Endothelial cell (in vitro differentiated cells): ENCODE results near the gene VTI1A. TPM values are rescaled to one million over a fixed set of nuclear protein-coding genes. Genes with fewer than 3 reads are reported as not detected.

ENCODE experiments used
- DNase-seq: peaks from one replicate; pipeline ENCODE4 v3.0.0; 2021; ENCODE audit warnings: low spot score
- H3K27ac Mint-ChIP-seq: one replicate; pipeline ENCODE4 v1.8.0; 2021; ENCODE audit warnings: mixed read lengths, inconsistent platforms; ENCODE audit not compliant: unreplicated experiment
- H3K27me3 Mint-ChIP-seq: one replicate; pipeline ENCODE4 v1.8.0; 2021; ENCODE audit warnings: mild to moderate bottlenecking, moderate library complexity, mixed read lengths, inconsistent platforms; ENCODE audit not compliant: unreplicated experiment
- H3K36me3 Mint-ChIP-seq: one replicate; pipeline ENCODE4 v1.8.0; 2021; ENCODE audit warnings: mild to moderate bottlenecking, low read depth, mixed read lengths, inconsistent platforms; ENCODE audit not compliant: unreplicated experiment
- H3K4me1 Mint-ChIP-seq: one replicate; pipeline ENCODE4 v1.8.0; 2021; ENCODE audit warnings: mild to moderate bottlenecking, mixed read lengths, inconsistent platforms; ENCODE audit not compliant: unreplicated experiment
- H3K4me3 Mint-ChIP-seq: one replicate; pipeline ENCODE4 v1.8.0; 2021; ENCODE audit warnings: mild to moderate bottlenecking, mixed read lengths, inconsistent platforms; ENCODE audit not compliant: unreplicated experiment
- H3K9me3 Mint-ChIP-seq: one replicate; pipeline ENCODE4 v1.8.0; 2021; ENCODE audit warnings: mixed read lengths, inconsistent platforms; ENCODE audit not compliant: unreplicated experiment
- CTCF ChIP-seq: fragments of 200-600 bp; sonication (generic); IDR thresholded peaks from one replicate; pipeline ENCODE4 v1.5.0; 2021; ENCODE audit warnings: antibody characterized with exemption; ENCODE audit not compliant: unreplicated experiment
- total RNA-seq: library from RNA; stranded (reverse); fragmentation: NEBNext Ultra II Directional; extraction: Animal tissue kit (Norgen Biotek cat#: 25700); gene quantifications from one replicate; pipeline ENCODE4 v1.2.1, GENCODE V29; 2021; ENCODE audit not compliant: unreplicated experiment

Gene VTI1A
- total RNA-seq, 1 donor from 2014 or later: 35.4 TPM

GRCh38 chr10:112510384-112510783 is 63.4 kb downstream of the VTI1A start:
- Mint-ChIP-seq H3K27ac (no peak overlapping the region), H3K27me3 (no peaks in the 10 kb centered on the region), H3K4me1 (peaks cover 16% of the 10 kb centered on the region), H3K36me3 (no peaks in the 10 kb centered on the region), H3K4me3 (no peak overlapping the region), H3K9me3 (no peaks in the 10 kb centered on the region)
- TF ChIP-seq CTCF: no peak
- DNase-seq: no peak

GRCh38 chr10:112512294-112512693 is 65.3 kb downstream of the VTI1A start:
- H3K27ac Mint-ChIP-seq: no peak overlapping the region
- TF ChIP-seq CTCF: no peak
- peaks cover 10% of the 10 kb centered on the region for H3K4me1 Mint-ChIP-seq
- DNase-seq: no peak
- no peaks in the 10 kb centered on the region for H3K27me3 Mint-ChIP-seq
- H3K4me3 Mint-ChIP-seq: no peak overlapping the region
- H3K36me3 Mint-ChIP-seq: no peaks in the 10 kb centered on the region
- no peaks in the 10 kb centered on the region for H3K9me3 Mint-ChIP-seq

- Mint-ChIP-seq H3K4me3 (no peak overlapping the region), H3K9me3 (no peaks in the 10 kb centered on the region), H3K27ac (no peak overlapping the region), H3K4me1 (no peaks in the 10 kb centered on the region), H3K27me3 (no peaks in the 10 kb centered on the region), H3K36me3 (no peaks in the 10 kb centered on the region)
- no peak for TF ChIP-seq CTCF
- no peak for DNase-seq
Measured at GRCh38 chr10:112515126-112515525, 68.1 kb downstream of the VTI1A start.

GRCh38 chr10:112515852-112516251 is 68.8 kb downstream of the VTI1A start:
- Mint-ChIP-seq H3K4me1 (no peaks in the 10 kb centered on the region), H3K9me3 (no peaks in the 10 kb centered on the region), H3K27ac (no peak overlapping the region), H3K4me3 (no peak overlapping the region), H3K27me3 (no peaks in the 10 kb centered on the region), H3K36me3 (no peaks in the 10 kb centered on the region)
- TF ChIP-seq CTCF: no peak
- no peak for DNase-seq

- Mint-ChIP-seq H3K27ac (no peak overlapping the region), H3K9me3 (no peaks in the 10 kb centered on the region), H3K27me3 (no peaks in the 10 kb centered on the region), H3K4me1 (no peaks in the 10 kb centered on the region), H3K36me3 (no peaks in the 10 kb centered on the region), H3K4me3 (no peak overlapping the region)
- TF ChIP-seq CTCF: no peak
- DNase-seq: no peak
Measured at GRCh38 chr10:112517451-112517862, 70.4 kb downstream of the VTI1A start.
